Measurements from ENCODE around the gene SIX3.

SIX3 gene

DNA sequence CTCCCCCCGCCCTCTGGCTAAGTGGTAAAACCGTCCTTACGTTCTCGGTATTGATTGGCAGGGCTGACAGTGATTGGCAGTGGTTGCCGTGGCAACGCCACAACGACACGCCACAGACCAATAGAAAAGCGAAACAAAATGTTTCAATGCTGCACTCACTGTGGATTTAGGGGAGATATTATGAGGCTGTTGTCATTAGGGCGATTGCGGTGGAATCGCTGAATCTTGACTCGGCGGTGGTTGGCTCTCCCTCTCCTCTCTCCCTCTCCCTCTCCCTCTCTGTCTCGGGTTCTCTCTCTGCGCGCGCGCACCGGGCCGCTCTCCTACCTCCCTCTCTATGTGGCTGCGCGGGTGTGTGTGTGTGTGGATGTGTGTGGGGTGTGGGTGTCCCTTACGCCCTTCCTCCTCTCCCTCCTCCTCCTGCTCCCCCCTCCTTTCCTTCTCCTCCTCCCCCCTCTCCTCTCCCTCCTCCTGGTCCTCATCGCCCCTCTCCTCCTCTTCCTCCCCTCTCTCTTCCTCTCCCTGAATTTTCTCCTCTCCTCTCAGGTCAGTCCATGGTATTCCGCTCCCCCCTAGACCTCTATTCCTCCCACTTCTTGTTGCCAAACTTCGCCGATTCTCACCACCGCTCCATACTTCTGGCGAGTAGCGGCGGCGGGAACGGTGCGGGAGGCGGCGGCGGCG lies at the start of gene SIX3:
Gene SIX3 (plus strand): TSS at position 152 of the 684 bp plus-strand sequence. CDS start 403 bp downstream, at position 555.
- no peak for DNase-seq (ENCODE audit: low spot score)

DNA sequence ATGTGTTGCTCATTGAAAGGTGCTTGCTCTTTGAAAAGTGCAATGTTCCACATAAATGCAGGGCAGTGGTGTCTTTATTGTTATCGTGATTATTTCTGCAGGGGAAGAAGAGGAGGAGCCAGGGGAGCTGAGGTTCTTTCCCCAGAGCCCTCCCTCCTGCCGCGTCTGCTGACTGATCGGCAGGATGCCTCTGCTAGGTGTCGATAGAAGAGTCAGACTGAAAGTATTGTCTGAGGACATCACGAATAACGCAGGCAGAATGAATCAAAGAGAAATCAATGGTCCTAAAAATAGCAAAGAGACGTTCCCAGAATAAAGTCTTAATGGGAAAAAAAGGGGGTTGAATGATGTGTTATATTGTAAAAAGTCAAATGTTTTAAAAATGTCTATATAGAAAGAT lies 47.4 kb upstream of the SIX3 start:
- DNase-seq (ENCODE audit: low spot score), result no peak

DNA sequence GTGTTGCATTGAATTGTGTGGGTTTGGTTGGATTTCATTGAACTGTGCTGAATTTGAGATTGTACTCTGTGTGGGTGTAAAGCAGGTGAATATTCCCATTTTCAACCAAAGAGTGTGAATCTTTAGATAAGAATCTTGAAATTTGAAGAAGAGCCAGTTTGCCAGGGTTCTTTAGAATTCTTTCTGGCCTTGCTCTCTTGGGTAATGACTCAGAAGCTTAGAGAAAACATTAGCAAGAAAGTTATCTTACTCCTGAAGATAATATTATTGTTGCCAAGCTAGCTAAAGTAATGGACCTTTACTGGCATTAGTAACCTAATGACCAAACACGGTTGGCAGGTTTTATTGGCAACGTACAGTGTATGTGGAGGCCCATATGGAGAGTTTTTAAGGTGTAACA lies 46.4 kb upstream of the SIX3 start:
- no peak for DNase-seq (ENCODE audit: low spot score)

DNA sequence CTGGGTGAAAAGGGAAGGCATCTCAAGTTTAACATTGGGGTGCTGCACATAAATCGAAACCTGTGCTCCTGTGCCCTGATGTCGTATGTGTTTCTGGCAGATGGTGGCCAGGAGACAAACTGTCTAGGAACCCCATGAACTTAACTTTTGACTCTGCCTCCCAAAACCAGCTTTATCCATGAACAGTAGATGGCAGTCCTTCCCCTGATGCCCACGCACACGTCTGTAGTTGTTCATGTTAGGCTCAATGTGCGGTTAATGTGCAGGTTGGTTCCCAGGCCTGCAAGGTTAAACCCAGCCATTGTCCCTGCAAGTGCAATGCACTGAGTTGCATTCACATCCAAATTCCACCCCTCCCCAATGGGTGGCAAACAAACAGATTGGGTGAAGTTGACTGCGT lies 44.1 kb upstream of the SIX3 start:
- no peak for DNase-seq (ENCODE audit: low spot score)

DNA sequence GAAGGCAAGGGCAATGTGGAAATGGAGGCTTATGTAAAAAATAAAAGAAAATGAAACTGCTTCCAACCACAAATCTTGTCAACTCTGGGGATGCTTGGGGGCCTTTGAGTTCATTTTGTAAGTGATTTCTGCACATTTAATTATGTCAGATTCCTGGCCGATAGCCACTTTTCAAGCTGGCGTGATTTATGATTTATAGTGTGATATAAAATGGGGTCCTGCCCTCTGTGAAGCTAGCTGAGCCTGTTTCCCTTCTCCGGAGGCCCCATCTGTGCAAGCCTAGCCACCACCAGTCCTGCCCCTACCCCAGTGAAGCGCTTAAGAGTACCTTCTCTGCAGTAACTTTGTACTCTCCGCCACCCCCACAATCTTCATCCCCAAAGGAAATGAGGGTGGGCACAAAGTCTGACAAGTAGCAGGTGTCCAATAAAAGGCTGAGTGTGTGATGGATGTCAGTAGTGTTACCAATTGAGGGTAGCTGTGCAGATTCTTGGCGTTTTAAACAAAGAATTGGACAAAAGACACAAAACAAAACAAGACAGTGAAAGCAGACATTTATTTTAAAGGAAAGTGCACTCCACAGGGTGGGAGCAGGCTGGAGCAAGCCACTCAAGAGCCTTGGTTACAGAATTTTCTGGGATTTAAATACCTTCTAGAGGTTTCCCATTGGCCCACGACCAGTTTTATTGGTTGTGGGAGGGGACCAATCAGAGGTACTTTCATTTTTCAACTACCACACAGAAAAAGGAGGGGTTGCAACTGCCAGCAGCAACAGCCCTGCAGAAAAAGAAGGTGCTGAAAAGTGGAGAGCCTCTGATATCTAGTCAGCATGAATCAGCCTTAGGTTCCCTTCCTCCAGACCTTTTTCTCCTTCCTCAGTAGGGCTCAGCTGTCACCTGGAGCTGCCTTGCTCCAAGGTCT lies 39.0 kb upstream of the SIX3 start:
- no peak for DNase-seq (ENCODE audit: low spot score)

DNA sequence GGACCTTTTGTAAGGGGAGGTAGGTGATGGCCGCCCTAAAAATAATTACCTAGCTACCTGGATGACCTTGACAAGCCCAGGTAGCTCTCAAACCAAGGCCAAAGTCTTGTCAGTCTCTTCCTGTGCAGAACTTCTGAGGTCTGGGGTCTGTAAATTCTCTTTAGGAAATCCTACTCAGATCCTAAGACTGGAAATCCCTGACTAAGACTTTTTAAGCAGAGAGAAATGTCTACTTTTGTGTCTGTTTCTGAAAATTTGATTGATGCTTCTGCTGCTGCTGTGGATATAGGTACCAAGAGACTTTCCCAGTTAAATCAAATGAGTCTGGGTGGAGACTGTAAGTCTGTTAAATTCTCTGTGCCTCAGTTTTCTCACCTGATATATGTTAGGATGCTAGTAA lies 36.9 kb upstream of the SIX3 start:
- DNase-seq (ENCODE audit: low spot score), result no peak

DNA sequence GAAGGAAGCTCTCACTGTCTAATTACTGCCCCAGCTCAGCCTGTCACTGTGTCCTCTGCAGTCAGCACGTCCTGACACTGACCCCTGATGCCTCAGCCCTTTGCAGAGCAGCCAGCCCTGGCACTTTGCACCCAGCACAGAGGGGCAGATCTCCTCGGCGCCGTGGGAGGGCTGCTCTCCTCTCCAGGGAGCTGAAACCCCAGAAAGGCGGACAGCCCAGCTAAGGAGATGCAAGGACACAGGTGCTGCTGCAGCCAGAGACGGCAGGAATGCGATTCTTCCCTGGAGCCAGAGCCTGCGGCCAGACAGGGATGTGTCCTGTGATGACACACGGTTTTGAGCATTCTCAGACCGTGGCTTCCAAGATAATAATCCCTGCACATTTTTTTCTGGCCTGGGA lies 34.5 kb upstream of the SIX3 start:
- DNase-seq (ENCODE audit: low spot score), result no peak

DNA sequence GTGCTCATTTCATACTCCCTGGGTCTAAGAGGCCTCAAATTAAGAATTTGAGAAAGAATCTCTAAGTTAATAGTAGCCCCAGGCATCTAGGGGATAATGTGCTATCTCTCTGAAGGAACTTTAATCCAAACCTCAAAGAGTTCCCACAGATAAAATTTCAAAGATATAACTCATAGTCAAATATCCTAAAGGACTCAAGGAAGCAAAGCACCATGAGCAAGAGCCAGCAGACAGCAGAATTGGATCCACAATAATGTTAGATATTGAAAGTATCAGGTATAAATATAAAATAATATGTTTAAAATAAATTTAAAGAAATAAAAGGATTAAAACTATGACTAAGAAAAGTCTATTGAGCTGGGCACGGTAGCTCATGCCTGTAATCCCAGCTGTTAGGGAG lies 31.7 kb upstream of the SIX3 start:
- DNase-seq (ENCODE audit: low spot score), result no peak

GRCh38 chr2:44912660-44913059 lies 28.8 kb upstream of the SIX3 start:
- no peak for DNase-seq (ENCODE audit: low spot score)

- DNase-seq (ENCODE audit: low spot score), result no peak
Observed at GRCh38 chr2:44916291-44916690, 25.2 kb upstream of the SIX3 start.

- no peak for DNase-seq (ENCODE audit: low spot score)
Observed at GRCh38 chr2:44918095-44918775, 23.3 kb upstream of the SIX3 start.

DNA sequence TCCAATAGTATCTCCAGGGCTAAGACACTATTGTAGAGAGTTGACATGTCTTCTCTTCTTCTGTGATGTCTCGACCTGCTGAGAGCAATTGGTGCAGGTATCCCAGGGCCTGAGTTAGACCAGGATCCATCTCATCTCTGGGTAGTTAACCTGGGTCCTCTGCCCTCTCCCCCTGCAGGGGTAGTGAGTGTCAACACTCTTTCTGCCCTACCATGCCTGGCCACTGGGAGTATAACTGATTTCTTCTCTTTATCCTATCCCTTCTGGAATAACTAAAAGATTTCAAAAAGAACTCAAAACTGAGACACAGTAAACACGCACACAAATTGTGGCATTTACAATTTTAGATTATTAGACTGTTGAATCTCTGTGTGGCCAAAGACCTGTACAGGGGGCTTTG lies 20.8 kb upstream of the SIX3 start:
- DNase-seq (ENCODE audit: low spot score), result no peak

DNA sequence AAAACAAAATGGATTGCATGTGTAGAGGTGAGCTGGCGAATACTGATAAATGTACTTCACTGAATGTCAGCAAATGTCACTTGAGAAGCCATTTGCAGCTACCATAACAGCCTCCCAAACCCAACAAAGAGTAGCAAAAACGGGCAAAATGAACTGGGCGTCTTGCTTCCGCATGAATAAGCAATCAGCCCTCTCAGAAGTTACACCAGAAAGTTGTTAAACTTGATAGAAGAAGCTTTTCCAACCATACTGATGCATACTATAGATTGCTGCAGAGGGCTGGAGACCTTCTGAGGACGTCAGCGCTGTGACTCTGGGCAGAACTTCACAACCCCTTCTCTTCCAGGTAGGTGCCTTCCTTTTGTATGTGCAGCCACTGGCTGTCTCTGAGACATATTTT lies 18.7 kb upstream of the SIX3 start:
- no peak for DNase-seq (ENCODE audit: low spot score)

GRCh38 chr2:44925561-44926136 lies 15.9 kb upstream of the SIX3 start:
- DNase-seq (ENCODE audit: low spot score), result no peak

DNA sequence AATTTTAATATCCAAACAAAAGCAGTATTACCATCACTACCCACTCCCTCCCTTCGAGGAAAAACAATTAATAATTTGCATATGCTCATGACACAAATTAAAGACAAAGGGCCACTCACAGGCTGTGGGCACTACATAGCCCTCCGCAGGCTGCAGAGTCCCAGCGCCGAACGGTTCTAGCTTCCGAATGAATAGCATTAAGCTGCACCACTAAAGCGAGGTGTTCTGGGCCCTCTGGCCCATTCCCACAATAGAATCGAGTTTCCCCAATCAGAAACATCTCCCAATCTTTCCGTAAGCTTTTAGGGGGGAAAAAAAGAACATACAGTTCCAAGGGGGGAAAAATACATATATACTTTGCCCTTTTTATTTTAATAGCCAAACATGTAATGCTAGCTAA lies 14.5 kb upstream of the SIX3 start:
- DNase-seq (ENCODE audit: low spot score), result no peak

DNA sequence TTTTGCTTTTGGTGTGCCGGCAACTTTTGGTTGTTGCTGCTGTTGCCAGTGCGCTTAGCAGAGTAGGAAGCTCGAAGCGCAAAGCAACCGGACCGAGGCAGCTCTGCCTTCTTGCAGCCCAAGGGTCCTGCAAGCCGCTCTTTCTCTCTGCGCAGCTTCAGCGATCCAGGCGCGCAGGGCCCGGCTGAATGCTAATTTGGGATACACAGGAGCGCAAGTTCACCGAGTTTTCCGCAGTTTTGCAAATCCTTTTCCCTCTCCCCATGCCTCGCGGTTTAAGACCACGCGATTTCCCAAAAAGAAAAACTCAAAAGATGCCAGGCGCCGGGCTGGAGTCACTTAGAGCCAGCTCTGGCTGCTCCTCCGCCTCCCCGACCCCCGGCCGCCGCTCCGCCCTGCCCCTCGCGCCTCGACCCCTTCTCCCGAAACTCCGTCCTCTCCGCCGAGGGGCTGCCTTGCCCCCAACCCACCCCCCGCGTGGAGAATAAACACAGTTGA lies 13.5 kb upstream of the SIX3 start:
- DNase-seq (ENCODE audit: low spot score), result no peak

DNA sequence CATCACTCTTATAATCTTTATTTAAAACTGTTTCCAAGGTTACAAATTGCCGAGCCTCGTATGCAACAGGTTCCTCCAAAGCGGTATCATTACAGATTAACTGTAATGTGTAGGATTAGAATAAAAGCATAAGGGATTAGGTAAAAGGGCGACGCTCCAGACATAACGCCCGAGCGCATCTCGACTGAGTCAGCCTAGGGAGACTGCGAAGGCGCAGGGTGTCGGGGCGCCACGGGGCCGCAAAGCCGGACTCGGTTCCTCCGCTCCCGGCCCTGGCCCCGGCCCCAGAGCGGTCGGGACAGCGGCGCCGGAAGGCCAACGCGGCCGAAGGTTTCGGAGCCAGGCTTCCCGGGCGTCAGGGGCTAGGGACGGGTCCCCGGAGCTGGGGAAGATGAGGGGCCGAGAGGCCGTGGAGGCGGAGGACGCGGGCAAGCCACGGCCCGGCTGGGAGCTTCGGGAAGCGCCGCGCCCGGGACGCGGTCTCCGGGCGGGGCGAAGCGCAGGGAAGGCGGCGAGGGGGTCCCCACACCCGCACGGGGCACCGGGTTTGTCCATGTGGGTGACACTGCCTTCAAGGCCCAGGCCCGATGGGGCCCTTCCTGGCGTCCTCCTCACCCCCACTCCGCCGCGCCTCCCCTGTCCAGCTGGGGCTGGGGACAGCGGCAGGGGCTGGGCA lies 12.9 kb upstream of the SIX3 start:
- DNase-seq (ENCODE audit: low spot score), result no peak

DNA sequence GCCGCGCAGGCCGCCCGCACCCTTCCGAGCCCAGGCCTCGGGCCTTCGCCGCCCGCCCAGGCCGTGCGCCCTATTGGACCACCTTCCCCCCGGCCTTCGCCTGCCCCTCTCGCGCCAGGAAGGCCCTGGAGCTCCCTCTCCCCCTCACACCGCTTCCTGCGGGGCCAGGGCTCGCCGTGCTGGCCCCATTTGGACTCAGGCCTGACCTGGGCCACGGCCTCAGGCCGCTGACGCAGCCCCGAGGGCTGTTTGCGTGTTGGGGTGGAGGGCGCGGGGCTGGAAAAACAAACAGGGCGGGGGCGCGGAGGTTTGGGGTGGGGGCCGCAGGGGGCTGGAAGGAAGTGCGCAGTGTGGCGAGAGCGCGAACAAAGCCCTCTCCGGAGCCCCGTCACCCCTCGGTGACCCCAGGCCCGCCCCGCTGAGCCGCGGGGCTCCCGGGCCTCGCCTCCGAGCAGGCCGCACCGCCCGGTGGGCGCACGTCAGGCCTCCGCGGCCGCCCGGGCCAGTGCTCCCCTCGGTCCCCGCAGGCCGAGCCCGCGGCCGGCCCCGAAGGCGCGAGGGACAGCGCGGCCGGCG lies 12.3 kb upstream of the SIX3 start:
- no peak for DNase-seq (ENCODE audit: low spot score)

DNA sequence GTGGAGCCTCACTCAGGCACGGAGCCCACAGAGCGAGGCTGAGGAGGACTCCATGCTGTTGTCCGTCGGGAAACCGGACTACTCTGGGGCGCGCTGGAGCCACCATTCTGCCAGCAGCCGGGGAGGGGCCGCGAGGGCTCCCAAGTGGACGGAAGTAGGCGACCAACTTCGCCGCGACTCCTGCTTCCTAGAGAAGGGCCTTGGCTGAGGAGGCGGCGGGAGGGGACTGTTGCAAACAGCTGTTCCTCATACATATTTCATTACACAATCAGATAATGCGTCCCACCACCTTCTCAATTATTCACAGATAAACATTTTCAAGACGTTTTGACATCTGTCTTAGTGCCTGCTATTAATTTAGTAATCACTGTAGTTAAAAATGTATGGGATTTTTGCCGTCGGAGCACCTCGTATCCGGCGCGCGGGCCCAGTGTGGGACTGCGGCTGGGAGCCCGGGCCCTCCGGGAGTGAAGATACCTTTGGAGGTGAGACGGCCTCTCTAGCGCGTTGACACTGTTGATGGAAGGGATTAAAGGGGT lies 11.7 kb upstream of the SIX3 start:
- no peak for DNase-seq (ENCODE audit: low spot score)

DNA sequence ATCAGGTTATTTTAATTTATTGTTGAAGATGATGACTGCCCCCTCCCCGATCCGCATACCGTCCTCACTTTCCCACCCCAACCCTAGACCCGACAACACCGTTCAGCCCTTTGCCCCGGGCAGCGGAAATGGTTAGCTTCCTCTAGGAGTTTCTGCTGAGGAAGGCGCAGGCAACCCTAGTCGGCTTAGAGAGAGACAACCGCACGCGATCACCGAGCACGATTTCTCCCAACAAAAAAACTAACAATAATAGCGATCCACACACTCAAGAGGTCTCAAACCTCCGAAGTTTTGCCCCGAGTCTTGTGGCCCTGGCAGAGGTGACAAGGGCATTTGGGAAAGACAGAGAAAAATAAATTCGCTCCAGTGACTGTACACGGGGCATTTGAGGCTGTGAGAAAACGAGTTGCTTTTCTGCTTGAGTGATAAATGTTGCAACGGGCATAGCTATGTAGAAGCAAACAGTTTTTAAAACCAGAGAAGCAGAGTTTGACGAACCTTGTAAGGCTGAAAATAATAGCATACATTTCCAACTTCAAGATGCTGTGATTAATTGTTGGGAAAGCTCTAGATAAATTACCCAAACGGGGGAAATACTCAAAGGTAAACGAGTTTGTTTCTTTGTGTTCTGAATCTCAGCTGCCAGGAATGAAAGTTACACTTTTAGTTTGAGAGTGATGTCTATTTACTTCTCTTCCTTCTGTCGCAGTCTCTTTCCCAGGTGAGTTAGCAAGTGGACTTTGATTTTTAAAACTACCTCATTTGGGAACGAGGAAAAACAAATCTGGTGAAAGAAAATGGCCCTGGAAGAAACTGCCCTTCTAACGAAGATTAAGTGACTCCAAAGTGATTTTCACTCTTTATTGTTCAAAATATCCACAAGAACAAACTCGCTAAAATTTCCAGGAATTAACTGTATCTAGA lies 11.0 kb upstream of the SIX3 start:
- no peak for DNase-seq (ENCODE audit: low spot score)
